ENCODE results near the gene RABAC1.
"Not testable (repeated sequence)": the region's sequence is repeated elsewhere in the genome, so short reads cannot be mapped to it uniquely, and the experiment has no call there.

RABAC1 gene

DNA sequence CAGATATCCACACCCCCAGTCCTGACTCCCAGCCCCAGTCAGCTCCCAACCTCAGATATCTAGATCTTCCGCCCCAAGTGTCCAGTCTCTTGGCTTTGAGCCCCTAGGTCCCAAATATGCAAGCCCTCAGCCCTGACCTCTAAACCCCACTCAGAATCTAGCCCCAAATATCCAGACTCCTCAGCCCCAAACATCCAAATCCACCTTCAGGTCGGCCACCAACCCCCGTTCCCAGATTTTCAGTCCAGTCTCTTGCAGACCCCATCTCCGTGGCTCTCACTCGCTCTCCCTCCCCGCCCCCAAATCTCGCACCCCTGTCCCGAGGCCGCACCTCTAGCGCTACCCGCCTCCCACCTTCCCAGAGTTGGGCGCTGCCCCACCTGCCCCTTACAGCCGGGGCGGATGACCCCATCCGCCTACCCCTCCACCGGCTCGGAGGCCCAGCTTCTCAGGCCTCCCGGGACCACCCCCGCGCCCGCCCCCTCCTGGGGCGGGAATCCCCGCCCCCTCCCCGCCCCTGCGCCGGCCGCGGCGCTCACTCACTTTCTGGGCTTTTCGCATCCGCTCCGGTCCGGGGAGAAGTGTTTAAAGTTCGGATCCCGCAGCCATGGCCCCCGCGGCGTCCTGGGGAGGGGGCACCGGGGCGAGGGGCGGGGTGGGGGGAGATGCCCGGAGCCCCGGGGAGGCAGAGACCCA lies 31.5 kb downstream of the RABAC1 start:
- DNase-seq: peak in 1 of 2 experiments; percentile 37

DNA sequence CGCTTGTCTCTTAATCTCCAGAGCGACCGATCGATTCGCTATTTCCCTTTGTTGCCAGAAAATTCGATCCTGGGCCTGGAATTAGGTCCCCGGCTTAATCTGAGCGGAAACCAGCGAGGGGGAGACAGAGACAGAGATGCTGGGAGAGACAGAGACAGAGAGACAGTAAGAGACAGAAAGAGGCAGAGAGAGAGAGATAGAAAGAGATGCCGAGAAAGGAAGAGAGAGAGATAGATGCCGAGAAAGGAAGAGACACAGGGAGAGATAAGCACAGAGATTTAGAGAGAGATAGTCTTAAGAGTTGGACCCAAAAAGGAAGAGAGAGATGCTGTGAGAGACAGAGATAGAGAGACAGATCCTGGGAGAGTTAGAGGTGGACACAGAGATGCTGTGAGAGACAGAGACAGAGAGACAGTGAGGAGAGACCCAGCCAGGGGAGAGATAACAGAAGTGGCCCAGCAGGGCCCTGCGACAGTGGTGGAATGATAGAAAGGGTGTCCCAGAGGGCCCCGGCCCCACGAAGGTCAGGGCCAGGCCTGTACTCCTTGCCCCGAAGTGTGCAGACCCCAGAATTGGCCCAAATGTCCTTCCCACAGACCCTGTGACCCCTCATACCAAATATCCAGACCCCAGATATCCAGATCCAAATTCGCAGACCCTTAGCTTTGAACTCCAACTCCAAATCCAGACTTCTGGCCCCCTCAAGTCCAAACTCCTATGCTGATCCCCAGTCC lies 32.2 kb downstream of the RABAC1 start:
- DNase-seq: no peak

DNA sequence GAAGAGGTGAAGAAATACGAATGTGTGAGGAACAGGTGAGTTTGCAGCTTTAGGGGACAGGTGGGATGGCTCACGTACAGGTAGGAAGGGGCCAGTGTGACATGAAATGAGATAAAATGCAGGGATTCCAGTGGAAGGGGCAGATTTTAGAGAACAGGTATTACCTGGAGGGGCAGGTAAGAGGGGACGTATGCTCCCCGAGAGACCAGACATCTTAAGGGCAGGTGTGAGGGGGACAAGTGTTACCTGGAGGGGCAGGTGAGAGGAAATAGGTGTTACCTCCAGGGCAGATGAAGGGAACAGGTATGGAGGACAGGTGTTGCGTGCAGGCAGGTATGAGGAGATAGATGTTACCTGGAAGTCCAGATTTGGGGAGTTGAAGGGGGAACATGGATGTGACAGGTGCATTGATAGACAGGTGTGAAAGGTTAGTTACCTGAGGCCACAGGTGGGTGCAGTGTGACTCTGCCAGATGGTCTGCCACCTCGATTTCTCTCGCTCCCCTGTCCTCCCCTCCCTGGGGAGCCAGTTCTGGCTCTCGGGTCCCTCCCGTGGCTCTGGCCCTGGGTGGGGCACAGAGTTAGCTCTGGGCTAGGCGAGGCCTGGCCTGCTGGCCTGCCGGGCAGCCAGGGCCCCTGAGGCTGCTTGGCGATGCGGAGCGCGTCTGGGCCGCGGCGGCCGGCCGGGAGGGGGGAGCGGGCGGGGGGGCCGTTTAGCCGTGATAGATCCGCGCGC lies 32.9 kb downstream of the RABAC1 start:
- DNase-seq: no peak

DNA sequence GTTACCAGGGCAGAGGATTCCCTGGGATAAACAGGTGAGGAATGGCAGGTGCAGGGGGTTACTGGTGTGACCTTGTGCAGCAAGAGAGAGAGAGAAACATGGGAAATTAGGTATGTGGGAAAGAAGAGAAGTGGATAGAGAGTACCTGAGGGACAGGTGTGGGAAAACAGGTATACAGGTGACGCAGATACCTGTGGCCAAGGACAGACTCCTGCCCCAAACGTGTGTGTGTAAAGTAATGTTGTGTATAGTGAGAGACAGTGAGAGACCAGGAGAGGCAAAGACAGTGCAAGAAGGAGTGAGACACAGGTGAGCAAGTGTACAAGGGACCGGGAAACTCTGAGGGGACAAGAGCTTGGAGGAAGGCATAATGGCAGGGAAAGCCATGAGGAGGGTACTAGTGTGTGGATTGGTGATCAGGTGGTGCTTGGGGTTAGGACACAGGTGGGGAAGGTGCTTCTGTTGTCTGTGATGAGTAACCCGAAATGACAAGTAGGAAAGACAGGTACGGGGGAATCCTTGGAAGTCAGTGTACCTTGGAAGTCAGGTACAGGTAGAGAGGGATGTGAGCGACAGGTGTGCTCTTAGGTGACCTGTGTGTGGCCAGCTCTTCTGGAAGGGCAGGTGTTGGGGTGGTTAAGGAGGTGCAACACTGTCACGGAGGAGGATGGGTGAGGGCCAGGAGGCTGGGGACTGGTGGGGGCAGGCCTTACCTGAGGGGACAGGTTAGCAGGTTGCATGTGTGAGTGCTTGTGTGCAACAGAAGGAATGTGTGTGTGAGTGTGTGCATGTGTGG lies 33.7 kb downstream of the RABAC1 start:
- DNase-seq: no peak

- no peak for DNase-seq
These were observed 34.7 kb downstream of the RABAC1 start for GRCh38 chr19:41924151-41925145.

DNA sequence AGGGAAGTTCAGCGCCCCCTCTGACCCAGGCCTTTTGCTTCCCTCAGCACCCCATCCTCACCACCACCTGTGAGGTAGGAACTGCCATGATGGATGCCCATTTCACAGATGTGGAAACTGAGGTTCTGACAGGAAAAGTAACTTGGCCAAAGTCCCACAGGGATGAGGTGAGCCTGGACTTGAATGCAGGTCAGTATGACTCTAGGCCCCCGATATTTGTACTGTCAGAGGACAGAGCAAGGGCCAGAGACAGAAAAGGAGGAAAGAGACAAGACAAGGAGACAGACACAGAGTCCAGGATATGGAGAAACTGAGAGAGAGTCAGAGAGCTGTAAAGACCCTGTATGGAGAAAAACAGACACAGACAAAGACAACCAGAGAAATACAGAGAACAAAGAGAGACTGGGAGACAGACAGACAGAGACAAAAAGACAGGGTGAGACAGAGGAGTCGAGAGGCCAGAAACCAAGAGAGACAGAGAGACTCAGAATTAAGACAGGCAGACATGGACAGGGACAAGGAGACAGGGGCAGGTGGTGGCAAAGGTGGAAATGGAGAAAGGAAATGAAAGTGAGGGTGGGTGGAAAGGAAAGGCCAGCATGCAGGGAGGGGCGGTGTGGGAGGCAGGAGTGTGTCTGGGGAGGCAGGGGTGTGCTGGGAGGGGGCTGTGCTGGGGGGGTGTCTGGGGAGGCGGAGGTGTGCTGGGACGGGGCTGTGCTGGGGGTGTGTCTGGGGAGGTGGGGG lies 35.9 kb downstream of the RABAC1 start:
- no peak for DNase-seq

- DNase-seq: no peak
These were observed 36.5 kb downstream of the RABAC1 start for GRCh38 chr19:41922585-41922984.

DNA sequence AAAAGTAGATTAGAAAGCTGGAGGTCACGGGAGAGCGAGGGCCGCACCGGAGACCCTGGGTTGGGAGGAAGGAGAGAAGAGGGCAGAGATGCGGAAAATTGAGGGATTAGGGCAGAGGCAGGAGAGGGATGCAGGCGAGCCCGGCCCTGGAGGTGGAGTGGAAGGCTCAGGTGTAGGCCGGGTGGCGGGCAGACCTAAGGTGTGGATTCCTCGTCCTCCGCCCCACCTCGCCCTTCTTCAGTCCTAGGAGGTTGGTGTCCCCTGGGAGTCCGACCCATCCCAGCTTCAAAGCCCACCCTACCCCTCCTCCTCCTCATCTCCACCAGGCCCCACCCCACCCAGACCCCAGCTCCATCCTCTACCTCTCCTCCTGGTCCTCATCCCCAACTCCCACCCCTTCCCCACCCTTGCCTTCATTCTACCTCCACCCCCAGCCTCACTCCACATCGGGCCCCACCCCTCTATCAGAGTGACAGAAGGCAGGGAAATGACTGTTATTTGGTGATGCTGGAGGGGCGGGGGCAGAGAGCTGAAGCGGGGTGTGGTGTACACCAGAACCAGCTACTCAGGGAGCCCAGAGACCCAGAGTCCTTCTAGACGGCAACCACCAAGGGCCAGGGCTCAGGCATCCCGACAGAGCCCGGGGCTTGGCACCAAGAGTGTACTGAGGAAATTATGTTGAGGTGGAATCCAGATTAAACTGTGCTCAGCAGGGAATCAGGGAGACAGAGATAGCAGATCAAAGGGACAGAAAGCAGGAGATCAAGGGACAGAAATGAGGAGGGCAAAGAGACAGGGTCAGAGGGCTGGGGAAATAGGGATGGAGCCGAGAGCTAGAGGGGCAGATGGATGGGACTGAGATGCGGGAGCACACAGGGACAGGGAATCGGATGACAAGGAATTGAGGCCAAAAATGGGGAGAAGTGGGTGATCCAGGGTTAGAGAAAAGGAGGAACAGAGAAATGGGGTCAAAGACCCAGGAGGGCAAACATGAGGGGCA lies 37.2 kb downstream of the RABAC1 start:
- no peak for DNase-seq

GRCh38 chr19:41920882-41921576 lies 38.1 kb downstream of the RABAC1 start:
- DNase-seq: no peak

DNA sequence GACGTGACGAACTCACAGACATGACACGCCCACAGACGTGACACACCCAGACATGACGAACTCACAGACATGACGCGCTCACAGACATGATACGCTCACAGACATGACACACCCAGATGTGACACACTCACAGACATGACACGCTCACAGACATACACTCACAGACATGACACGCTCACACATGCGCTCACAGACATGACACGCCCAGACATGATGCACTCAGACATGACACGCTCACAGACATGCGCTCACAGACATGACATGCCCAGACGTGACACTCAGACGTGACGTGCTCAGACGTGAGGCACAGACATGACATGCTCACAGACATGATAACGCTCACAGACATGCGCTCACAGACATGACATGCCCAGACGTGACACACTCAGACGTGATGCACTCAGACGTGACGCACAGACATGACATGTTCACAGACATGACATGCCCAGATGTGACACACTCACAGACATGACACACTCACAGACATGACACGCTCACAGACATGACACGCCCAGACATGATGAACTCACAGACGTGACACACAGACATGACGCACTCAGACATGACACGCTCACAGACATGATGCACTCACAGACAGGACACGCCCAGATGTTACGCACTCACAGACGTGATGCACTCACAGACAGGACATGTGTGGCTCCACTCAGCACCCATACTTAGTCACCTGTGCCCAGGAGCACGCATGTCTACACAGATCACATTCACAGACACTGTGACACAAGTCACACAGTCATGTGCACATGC lies 39.0 kb downstream of the RABAC1 start:
- DNase-seq: no peak

- DNase-seq: no peak
These were observed 40.4 kb downstream of the RABAC1 start for GRCh38 chr19:41918653-41919244.

DNA sequence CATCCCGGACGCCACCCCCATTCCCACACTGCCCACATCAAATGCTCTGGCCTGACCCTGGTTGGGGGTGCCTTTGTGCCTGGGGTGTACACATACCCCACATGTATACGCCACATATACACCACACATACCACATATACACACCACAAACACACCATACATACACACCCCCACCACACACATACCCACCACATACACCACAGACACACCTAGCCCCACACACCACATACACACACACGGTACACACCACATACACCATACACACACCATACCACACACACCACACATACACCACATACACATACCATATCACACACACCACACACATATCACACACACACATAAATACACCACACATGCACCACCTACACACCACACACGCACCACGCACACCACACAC lies 41.0 kb downstream of the RABAC1 start:
- DNase-seq: no peak

GRCh38 chr19:41917676-41918075 lies 41.4 kb downstream of the RABAC1 start:
- no peak for DNase-seq

- no peak for DNase-seq
These were observed 43.2 kb downstream of the RABAC1 start for GRCh38 chr19:41915776-41916414.

- peak in 1 of 2 experiments; percentile 27 for DNase-seq
These were observed 43.9 kb downstream of the RABAC1 start for GRCh38 chr19:41915021-41915775.

GRCh38 chr19:41914424-41914834 lies 44.7 kb downstream of the RABAC1 start:
- not testable (repeated sequence) for DNase-seq

Measured in stimulated activated CD4-positive, alpha-beta T cell treated with anti-CD3 and anti-CD28 coated beads, Interleukin-4, amount 100 ng/mL, for 4 hours (primary cell).